ENCODE results near the gene C2CD5.

DNA sequence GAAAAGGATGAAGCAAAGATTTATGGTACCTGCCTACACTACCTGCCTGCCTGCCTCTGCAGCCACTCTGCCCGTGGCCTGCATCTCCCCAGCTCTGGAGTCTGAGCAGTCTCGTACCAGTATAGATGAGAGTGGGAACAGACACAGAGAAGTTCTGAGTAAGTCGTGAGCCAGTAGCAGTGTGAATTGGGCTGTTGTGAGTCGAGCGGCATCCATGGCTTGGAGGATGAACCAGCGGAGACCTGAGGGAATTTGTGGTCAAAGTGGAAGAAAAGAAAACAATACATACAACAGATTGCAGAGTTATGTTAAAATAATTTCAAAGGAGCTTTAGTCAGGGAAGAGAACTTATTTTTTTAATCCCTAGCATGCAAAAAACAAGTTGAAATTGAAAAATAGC, 25.3 kb downstream of the C2CD5 start:
- TF ChIP-seq, protein P1, sequence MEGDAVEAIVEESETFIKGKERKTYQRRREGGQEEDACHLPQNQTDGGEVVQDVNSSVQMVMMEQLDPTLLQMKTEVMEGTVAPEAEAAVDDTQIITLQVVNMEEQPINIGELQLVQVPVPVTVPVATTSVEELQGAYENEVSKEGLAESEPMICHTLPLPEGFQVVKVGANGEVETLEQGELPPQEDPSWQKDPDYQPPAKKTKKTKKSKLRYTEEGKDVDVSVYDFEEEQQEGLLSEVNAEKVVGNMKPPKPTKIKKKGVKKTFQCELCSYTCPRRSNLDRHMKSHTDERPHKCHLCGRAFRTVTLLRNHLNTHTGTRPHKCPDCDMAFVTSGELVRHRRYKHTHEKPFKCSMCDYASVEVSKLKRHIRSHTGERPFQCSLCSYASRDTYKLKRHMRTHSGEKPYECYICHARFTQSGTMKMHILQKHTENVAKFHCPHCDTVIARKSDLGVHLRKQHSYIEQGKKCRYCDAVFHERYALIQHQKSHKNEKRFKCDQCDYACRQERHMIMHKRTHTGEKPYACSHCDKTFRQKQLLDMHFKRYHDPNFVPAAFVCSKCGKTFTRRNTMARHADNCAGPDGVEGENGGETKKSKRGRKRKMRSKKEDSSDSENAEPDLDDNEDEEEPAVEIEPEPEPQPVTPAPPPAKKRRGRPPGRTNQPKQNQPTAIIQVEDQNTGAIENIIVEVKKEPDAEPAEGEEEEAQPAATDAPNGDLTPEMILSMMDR (IDR thresholded peaks at IDR 0.05): no peak
- no peak for TF ChIP-seq POLR2A (IDR thresholded peaks at IDR 0.05)
